WTC11 (cell line): ENCODE measurements around the gene COL2A1. TPM values are rescaled to one million over a fixed set of nuclear protein-coding genes. Genes with fewer than 3 reads are reported as not detected.

Experiments
- ATAC-seq: fragments of 200-7000 bp; cut with Tn5 transposase; 2 replicates; pipeline ENCODE4 v1.10.0; 2021; ENCODE audit warnings: mild to moderate bottlenecking, moderate library complexity
- CTCF ChIA-PET: fragments of 300-600 bp; sonication (Branson Sonifier 250); formaldehyde crosslinking; loops from one replicate; lab custom pipeline; 2021; ENCODE audit warnings: antibody characterized with exemption; lab: Charles Lee
- POLR2A ChIA-PET: fragments of 350-600 bp; sonication (Branson Sonifier 250); formaldehyde crosslinking; loops from one replicate; lab custom pipeline; 2021; ENCODE audit warnings: antibody characterized with exemption; lab: Charles Lee
- DNase-seq: peaks from one replicate; pipeline ENCODE4 v3.0.0; 2021; ENCODE audit warnings: low spot score
- H3K27ac Mint-ChIP-seq: 2 replicates; pipeline ENCODE4 v1.8.0; 2021; ENCODE audit warnings: mixed read lengths
- H3K27me3 Mint-ChIP-seq: 2 replicates; pipeline ENCODE4 v1.8.0; 2021; ENCODE audit warnings: low read depth, mild to moderate bottlenecking, moderate library complexity, mixed read lengths
- H3K36me3 Mint-ChIP-seq: 2 replicates; pipeline ENCODE4 v1.8.0; 2021; ENCODE audit warnings: mixed read lengths
- H3K4me1 Mint-ChIP-seq: 2 replicates; pipeline ENCODE4 v1.8.0; 2022; ENCODE audit warnings: mixed read lengths
- H3K4me3 Mint-ChIP-seq: 2 replicates; pipeline ENCODE4 v1.8.0; 2021; ENCODE audit warnings: mild to moderate bottlenecking, moderate library complexity, mixed read lengths
- H3K9me3 Mint-ChIP-seq: 2 replicates; pipeline ENCODE4 v1.8.0; 2021; ENCODE audit warnings: mixed read lengths
- ATF3 ChIP-seq: sonication (generic); formaldehyde crosslinking; conservative IDR thresholded peaks from 2 replicates; pipeline ENCODE4 v1.8.1; 2022; ENCODE audit warnings: mild to moderate bottlenecking, missing genetic modification reagents
- CBFB ChIP-seq: sonication (generic); formaldehyde crosslinking; IDR thresholded peaks from 2 replicates; pipeline ENCODE4 v1.8.1; 2022; ENCODE audit warnings: mild to moderate bottlenecking, low read depth, missing genetic modification reagents
- CREM ChIP-seq: sonication (generic); formaldehyde crosslinking; IDR thresholded peaks from 2 replicates; pipeline ENCODE4 v1.8.1; 2022; ENCODE audit warnings: mild to moderate bottlenecking, missing genetic modification reagents, moderate library complexity
- CTCF ChIP-seq: fragments of 200-600 bp; IDR thresholded peaks from 2 replicates; pipeline ENCODE4 v1.8.0; 2022; ENCODE audit warnings: antibody characterized with exemption
- FOXP1 ChIP-seq: sonication (generic); formaldehyde crosslinking; IDR thresholded peaks from 2 replicates; pipeline ENCODE4 v1.8.0; 2022; ENCODE audit warnings: missing genetic modification reagents, mild to moderate bottlenecking, moderate library complexity, borderline replicate concordance
- GABPB1 ChIP-seq: sonication (generic); formaldehyde crosslinking; IDR thresholded peaks from 2 replicates; pipeline ENCODE4 v1.8.1; 2023; ENCODE audit warnings: mild to moderate bottlenecking, missing genetic modification reagents
- GRHL2 ChIP-seq: fragments of 250-450 bp; sonication (Bioruptor Pico); IDR thresholded peaks from 2 replicates; pipeline ENCODE4 v1.8.0; 2022; ENCODE audit warnings: mild to moderate bottlenecking, moderate library complexity; ENCODE audit not compliant: insufficient replicate concordance, severe bottlenecking
- NFATC4 ChIP-seq: fragments of 250-450 bp; sonication (Bioruptor Pico); IDR thresholded peaks from 2 replicates; pipeline ENCODE4 v1.9.0; 2021; ENCODE audit warnings: mild to moderate bottlenecking
- SOX15 ChIP-seq: fragments of 250-450 bp; sonication (Bioruptor Pico); IDR thresholded peaks from 2 replicates; pipeline ENCODE4 v1.9.0; 2021; ENCODE audit warnings: mild to moderate bottlenecking
- SP1 ChIP-seq: sonication (generic); formaldehyde crosslinking; conservative IDR thresholded peaks from 2 replicates; pipeline ENCODE4 v1.8.1; 2022; ENCODE audit warnings: missing genetic modification reagents
- TEAD1 ChIP-seq: sonication (generic); formaldehyde crosslinking; IDR thresholded peaks from 2 replicates; pipeline ENCODE4 v1.8.0; 2022; ENCODE audit warnings: mild to moderate bottlenecking, missing genetic modification reagents
- ZBTB43 ChIP-seq: sonication (generic); formaldehyde crosslinking; IDR thresholded peaks from 2 replicates; pipeline ENCODE4 v1.8.1; 2023; ENCODE audit warnings: mild to moderate bottlenecking, missing genetic modification reagents
- ZMAT4 ChIP-seq: fragments of 250-450 bp; sonication (Bioruptor Pico); IDR thresholded peaks from 2 replicates; pipeline ENCODE4 v1.9.0; 2021; ENCODE audit warnings: mild to moderate bottlenecking
- ZNF138 ChIP-seq: sonication (generic); formaldehyde crosslinking; conservative IDR thresholded peaks from 2 replicates; pipeline ENCODE4 v1.8.1; 2022; ENCODE audit warnings: mild to moderate bottlenecking, moderate library complexity, missing genetic modification reagents
- ZNF232 ChIP-seq: sonication (generic); formaldehyde crosslinking; IDR thresholded peaks from 2 replicates; pipeline ENCODE4 v1.8.0; 2022; ENCODE audit warnings: mild to moderate bottlenecking, missing genetic modification reagents
- ZNF281 ChIP-seq: sonication (generic); formaldehyde crosslinking; IDR thresholded peaks from 2 replicates; pipeline ENCODE4 v1.8.0; 2023; ENCODE audit warnings: mild to moderate bottlenecking, missing genetic modification reagents
- ZNF317 ChIP-seq: sonication (generic); formaldehyde crosslinking; IDR thresholded peaks from 2 replicates; pipeline ENCODE4 v1.8.1; 2023; ENCODE audit warnings: low read depth, mild to moderate bottlenecking, moderate library complexity, missing genetic modification reagents, borderline replicate concordance
- ZSCAN18 ChIP-seq: fragments of 250-450 bp; sonication (Bioruptor Pico); IDR thresholded peaks from 2 replicates; pipeline ENCODE4 v2.1.2; 2022; ENCODE audit warnings: mild to moderate bottlenecking, moderate library complexity
- total RNA-seq: library from RNA; stranded (reverse); gene quantifications from 3 replicates; pipeline ENCODE4 v1.2.3, GENCODE V29; 2021

COL2A1 gene
- total RNA-seq, 1 experiment from 2014 or later, result 20.9 TPM

GRCh38 chr12:47954058-47954457 lies 50.2 kb downstream of the COL2A1 start:
- peaks cover 21% of the 10 kb centered on the region for H3K9me3 Mint-ChIP-seq
- H3K36me3 Mint-ChIP-seq, result peaks cover 24% of the 10 kb centered on the region
- ChIA-PET POLR2A (interaction anchor here (0.6 kb wide), 1 partner anchor 9 kb away, joined by 3 read pairs; the partner anchor contains the start of gene TMEM106C), CTCF (interaction anchor here (1.0 to 3.4 kb wide), 3 partner anchors 9 to 49 kb away, joined by 3 to 12 read pairs (median 9); partner anchors contain the start of genes TMEM106C and VDR)
- H3K27me3 Mint-ChIP-seq, result peaks cover 24% of the 10 kb centered on the region
- no peak overlapping the region for H3K4me3 Mint-ChIP-seq
- no peak for TF ChIP-seq TEAD1 (CRISPR knock-in tag)
- DNase-seq, result no peak
- no peak for ATAC-seq
- peaks cover 6% of the 10 kb centered on the region; the same call in 1 of the 2 replicates for H3K4me1 Mint-ChIP-seq
- no peak overlapping the region for H3K27ac Mint-ChIP-seq

GRCh38 chr12:47950856-47951468 lies 53.3 kb downstream of the COL2A1 start:
- Mint-ChIP-seq H3K4me1 (peaks cover 13% of the 10 kb centered on the region), H3K9me3 (no peaks in the 10 kb centered on the region), H3K36me3 (no peaks in the 10 kb centered on the region), H3K4me3 (no peak overlapping the region), H3K27me3 (peaks cover 17% of the 10 kb centered on the region)
- ATAC-seq (no peak), DNase-seq (no peak)
- ChIA-PET POLR2A (interaction anchor here (0.6 kb wide), 2 partner anchors 78 to 240 kb away, joined by 3 read pairs; no protein-coding TSS in a partner anchor), CTCF (interaction anchor here (0.6 to 3.9 kb wide), 6 partner anchors 9 to 84 kb away, joined by 3 to 95 read pairs (median 10); partner anchors contain the start of genes TMEM106C and VDR)
- TF ChIP-seq CBFB (CRISPR knock-in tag), result no peak
- TF ChIP-seq ZSCAN18 (CRISPR knock-in tag), result no peak
- no peak for TF ChIP-seq ATF3 (CRISPR knock-in tag)
- no peak for TF ChIP-seq ZNF232 (CRISPR knock-in tag)
- no peak for TF ChIP-seq SP1 (CRISPR knock-in tag)
- no peak for TF ChIP-seq NFATC4 (CRISPR knock-in tag)
- no peak for TF ChIP-seq ZNF138 (CRISPR knock-in tag)
- TF ChIP-seq ZNF317, result no peak
- TF ChIP-seq, all 79 proteins: peak for 0
- no peak overlapping the region for H3K27ac Mint-ChIP-seq

GRCh38 chr12:47949441-47950341 lies 54.6 kb downstream of the COL2A1 start:
- Mint-ChIP-seq H3K9me3 (no peaks in the 10 kb centered on the region), H3K4me3 (no peak overlapping the region), H3K27me3 (peaks cover 17% of the 10 kb centered on the region), H3K36me3 (no peaks in the 10 kb centered on the region), H3K27ac (no peak overlapping the region), H3K4me1 (peaks cover 13% of the 10 kb centered on the region)
- peak; percentile 94 for ATAC-seq
- peak; percentile 85 for DNase-seq
- ChIA-PET POLR2A (interaction anchor here (0.8 to 2.0 kb wide), 2 partner anchors 45 to 57 kb away, joined by 4 to 9 read pairs; partner anchors contain the start of gene VDR), CTCF (interaction anchor here (0.6 to 3.9 kb wide), 63 partner anchors 8 to 248 kb away, joined by 3 to 95 read pairs (median 4); partner anchors contain the start of genes COL2A1, RAPGEF3, TMEM106C and VDR)
- TF ChIP-seq GABPB1 (CRISPR knock-in tag) (0 out of 2 replicates have a peak, but pooled peaks have one; percentile 30), ZBTB43 (CRISPR knock-in tag) (no peak), CREM (no peak), ZMAT4 (CRISPR knock-in tag) (no peak), GRHL2 (CRISPR knock-in tag) (no peak), FOXP1 (CRISPR knock-in tag) (peak; percentile 16; the same call in 1 of the 2 replicates), ATF3 (CRISPR knock-in tag) (no peak), CTCF (peak; percentile 88), ZNF281 (CRISPR knock-in tag) (no peak), SOX15 (no peak)
